Esophagus muscularis mucosa (tissue), 3 donors: ENCODE results near the gene LAMTOR2.

Experiments
- POLR2A ChIP-seq: fragments of 450-650 bp; IDR thresholded peaks from one replicate; pipeline ENCODE4 v1.6.1; 2017; ENCODE audit warnings: antibody characterized with exemption, moderate library complexity, mild to moderate bottlenecking, low read depth
- TF ChIP-seq, protein P1 (sequence below), 3 experiments: fragments of 200-600 bp in 2 of 3; fragments of 450-650 bp in 1 of 3; sonication (generic) in 2 of 3; IDR thresholded peaks; one replicate each; pipeline ENCODE4 v1.5.1; 2017 to 2019; ENCODE audit warnings: antibody characterized with exemption in 3 of 3, mild to moderate bottlenecking in 2 of 3, moderate library complexity in 1 of 3

DNA sequence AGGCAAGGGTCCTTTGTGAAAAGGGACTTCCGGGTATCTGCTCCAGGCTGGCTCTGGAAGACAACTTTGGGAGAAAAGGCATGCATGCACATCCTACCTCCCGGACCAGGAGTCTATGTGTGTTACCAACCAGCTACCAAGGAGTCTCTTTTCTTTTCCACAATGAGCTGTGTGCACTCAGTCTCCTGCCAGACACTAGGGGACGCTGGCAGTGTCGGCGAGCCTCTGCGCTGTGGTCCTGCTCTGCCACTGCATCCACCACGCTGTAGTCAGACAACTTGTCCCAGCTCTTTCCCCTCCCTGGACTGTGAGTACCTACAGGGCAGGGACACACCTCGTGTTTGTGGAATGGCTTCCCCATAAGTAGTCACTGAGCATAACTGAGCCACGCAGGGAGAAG lies 28.7 kb upstream of the LAMTOR2 start:
- TF ChIP-seq, protein P1, sequence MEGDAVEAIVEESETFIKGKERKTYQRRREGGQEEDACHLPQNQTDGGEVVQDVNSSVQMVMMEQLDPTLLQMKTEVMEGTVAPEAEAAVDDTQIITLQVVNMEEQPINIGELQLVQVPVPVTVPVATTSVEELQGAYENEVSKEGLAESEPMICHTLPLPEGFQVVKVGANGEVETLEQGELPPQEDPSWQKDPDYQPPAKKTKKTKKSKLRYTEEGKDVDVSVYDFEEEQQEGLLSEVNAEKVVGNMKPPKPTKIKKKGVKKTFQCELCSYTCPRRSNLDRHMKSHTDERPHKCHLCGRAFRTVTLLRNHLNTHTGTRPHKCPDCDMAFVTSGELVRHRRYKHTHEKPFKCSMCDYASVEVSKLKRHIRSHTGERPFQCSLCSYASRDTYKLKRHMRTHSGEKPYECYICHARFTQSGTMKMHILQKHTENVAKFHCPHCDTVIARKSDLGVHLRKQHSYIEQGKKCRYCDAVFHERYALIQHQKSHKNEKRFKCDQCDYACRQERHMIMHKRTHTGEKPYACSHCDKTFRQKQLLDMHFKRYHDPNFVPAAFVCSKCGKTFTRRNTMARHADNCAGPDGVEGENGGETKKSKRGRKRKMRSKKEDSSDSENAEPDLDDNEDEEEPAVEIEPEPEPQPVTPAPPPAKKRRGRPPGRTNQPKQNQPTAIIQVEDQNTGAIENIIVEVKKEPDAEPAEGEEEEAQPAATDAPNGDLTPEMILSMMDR (IDR thresholded peaks at IDR 0.05): peak in 1 of 3 experiments; percentile 23
- TF ChIP-seq POLR2A: no peak
